GM18870 (cell line): ENCODE results near the gene METAP1D.
"Not testable (repeated sequence)": the region's sequence is repeated elsewhere in the genome, so short reads cannot be mapped to it uniquely, and the experiment has no call there.

Experiments
- ATAC-seq: cut with Tn5 transposase; IDR thresholded peaks from one replicate; pipeline ENCODE4 v1.9.1; 2021; ENCODE audit warnings: moderate library complexity; ENCODE audit not compliant: unreplicated experiment

METAP1D gene

DNA sequence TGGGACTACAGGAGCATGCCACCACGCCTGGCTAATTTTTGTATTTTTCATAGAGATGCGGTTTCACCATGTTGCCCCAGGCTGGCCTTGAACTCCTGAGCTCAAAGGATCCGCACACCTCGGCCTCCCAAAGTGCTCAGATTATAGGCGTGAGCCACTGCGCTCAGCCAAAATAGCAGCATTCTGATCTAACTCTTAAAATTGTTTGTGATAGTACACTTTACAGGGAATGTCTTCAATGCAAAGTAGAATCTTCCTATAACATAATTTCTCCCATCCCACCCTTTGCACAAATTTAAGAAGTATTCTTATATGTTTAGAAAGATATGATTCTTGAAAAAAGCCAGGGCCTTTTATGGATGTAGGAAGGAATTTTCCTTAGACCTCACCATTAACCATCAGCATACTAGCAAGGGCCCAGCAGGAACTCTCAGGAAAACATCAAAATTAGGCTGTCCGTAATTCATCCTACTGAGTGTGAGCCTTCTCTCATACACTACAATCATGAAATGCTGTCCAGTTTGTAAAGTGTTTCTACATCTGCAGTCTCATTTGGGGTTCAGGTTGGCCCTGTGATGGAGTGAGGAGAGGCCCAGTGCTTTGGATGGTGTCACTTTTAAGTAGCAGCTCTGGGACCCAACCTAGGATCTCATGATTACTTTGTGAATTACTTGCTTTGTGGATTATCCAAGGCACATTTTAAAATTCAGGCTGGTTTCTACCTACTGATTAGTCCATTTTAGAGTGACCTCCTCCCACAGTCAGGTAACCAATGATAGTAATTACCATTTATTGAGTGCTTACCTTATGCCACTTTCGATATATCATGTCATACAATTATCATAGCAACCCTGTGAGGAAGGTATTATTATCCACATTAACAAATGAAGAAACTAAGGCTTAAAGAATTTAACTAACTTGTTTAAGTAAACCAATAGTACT is 48.1 kb downstream of the METAP1D start:
- ATAC-seq, result no peak

DNA sequence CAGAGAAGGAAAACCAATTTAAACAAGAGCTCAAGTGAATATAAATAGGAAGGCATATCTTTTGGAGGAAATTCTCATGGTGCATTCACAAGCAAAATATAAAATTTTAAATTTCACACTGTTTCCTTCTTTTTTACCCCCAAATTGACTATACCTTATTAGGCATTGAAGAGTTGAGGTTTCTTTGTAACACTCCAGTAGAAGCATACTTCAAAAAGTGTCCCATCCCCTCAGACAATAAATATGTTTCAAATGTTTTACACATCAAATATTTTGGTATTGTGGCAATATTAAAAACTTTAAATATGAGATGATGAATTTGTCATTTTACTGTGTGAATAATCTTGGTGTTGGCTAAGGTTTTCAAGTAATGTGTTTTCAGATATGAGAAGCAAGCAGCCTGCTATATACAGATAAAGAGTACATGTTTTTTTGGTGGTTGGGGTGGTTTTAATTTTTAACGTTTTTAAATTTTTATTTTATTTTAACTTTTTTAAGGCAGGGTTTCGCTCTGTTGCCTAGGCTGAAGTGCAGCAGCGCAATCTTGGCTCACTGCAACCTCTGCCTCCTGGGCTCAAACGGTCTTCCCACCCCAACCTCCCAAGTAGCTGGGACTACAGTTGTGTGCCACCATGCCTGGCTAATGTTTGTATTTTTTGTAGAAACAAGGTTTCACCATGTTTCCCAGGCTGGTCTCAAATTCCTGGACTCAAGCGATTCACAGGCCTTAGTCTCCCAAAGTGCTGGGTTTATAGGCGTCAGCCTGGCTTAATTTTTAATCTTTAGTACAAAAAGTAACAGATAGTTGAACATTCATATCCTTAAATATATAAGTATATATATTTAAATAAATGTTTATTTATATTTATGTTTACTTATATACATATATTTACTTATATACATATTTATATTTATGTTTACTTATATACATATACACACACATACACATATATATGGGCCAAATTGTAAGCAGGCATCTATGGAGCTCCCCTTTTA is 49.1 kb downstream of the METAP1D start:
- no peak for ATAC-seq

DNA sequence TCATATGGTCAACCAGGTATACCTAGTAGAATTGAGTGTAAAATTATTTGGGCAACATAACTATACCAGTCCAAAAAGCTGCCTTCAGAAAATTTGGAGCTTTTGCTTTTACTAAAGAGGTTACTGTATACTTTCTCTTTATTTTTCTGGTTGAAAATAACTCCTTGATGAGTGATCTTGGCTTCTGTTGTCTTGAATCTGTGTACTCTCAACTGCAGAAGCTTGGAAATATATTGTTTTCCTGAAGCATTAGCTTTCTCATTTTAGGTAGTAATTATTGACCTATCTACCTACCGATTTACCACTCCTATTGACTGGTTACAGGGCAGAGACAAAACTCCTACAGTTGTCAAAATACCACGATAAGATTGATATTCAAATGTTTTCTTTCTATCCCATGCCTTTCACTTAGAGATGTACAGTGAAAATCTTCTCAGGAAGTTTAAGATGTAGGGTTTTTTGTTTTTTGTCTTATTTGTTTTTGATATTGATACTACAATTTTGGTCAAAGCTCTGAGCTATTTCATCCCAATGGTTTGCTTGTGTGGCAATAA is 49.9 kb downstream of the METAP1D start:
- ATAC-seq, result no peak

DNA sequence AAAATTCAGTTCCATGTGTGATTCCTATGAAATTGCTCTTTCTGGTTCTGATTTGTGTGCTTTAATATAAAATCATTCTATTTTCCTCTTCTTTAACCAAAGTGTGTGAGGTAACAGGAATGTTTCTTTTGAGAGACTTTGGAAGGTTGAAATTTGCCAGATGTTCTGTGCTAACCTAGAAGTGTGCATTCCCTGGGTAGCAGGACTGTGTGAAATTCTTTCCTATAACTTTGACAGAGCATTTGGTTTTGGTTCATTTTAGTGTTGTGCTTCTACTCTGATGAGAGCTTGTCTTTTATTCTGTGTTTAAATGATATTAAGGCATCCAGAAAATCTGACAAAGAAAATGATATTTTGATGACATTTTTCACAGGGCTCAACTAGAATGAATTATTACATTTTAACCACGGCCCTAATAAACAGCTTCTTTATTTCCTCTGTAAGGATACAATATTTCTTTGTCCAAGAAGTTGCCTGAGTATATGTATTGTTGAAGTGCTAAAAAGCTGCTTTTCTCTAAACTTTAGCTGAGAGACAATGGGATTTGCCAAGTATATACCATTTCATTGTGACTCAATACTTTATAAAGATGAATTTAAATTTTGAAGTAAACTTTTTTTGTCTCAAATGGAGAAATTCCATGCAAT is 50.8 kb downstream of the METAP1D start:
- no peak for ATAC-seq

DNA sequence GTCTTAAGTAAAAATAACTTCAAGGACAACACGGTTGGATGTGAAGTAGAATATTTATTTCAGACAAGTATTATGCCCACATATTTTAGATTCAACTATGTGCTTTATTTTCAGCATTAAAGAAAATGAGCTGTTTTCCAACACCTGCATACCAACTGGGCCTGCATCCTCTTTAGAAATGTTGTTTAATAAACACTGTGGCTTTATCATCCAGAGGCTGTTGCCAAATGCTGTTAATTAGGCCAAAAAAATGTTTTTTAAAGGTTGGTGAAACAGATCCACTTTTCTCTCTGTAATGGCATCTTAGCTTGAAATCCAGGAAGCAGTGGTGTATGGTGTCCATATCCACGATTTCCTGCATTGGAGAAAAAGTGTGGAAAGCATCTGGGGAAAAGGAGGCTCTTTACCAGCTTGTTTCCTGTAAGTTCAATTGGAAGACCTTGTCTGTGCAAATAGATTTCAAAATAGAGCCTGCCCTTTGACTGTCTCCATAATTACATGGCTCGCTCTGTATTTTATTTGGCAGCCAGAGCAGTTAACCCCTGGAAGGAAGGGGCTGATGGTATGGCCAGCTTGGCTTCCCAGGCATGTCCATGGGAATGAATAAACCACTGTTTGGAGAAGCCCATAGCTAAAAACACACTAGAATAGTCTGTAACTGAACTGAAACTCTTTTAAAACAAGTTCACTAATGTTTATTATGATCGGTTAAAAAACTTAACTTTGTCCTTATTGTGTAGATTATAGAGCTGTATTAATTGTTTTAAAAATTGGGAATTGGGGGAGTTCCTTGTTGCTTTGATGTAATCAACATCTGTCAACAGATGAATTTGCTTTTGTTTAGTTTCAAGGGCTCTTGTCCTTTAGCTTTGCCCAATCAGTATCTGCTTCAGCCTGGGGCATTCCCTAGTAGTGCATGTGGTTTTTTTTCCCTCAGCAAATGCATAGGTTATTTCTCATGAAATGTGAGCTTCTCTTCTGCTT is 52.5 kb downstream of the METAP1D start:
- ATAC-seq, result no peak

DNA sequence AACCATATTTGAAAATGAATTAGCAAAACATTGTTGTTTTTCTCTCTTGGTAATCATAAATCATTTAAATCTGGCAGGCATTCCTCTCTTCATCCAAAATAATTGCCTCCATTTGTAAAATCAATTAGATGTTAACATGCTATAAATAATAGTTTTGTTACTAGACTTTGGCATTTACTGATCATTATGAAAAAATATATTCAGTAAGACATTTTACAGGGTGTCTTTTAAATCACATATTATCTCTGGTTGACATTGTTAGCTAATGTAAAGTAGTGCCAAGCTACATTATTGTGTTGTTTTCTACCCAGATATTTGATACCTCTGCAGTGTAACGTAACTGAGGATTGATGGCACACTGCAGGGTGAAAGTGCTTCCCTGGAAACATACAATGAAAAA is 53.7 kb downstream of the METAP1D start:
- ATAC-seq, result no peak

DNA sequence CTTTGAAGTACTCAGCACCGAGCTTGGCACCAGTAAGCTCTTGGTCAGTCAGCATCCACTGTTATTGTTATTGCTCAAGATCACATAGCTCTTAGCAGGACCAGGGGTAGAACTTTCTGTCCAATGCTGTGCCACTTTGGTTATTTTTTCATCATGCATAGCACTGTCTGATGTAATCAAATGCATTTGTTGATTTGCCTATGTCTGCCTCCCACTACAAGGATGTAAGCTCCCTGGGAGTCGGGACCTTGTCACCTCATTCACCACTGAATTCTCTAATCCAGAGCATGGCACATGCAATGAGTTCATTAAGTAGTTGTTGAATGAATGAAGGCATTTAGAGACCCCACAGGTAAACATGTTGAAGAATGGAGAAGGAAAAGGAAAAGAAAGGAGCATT is 56.5 kb downstream of the METAP1D start:
- no peak for ATAC-seq

DNA sequence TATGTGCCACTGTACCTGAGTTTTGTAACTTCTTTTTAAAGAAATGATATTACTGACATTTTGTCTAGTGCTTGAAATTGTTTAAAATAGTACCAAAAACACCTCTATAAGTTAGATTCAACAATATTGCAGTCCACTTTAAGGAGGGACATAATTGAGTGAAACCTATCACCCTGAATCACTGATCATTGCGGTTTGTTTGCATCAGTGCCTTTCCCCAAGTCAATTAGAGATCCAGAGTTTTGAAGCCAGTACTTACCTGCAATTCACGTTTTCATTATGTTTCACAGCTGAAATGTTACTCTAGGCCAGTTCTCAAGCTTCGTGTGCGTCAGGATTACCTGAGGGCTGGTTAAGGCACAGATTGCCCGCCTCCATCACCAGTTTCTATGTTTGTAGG is 58.9 kb downstream of the METAP1D start:
- no peak for ATAC-seq

DNA sequence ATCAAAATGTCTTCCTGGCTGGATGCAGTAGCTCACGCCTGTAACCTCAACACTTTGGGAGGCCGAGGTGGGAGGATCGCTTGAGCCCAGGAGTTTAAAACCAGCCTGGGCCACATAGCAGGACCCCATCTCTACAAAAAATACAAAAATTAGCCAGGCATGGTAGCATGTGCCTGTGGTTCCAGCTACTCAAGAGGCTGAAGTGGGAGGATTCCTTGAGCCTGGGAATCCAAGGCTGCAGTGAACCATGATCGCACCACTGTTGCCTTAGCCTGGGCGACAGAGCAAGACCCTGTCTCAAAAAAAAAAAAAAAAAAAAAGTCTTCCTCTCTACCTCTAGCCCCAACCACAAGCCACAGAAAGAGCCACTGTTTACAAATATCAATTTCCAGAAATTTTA is 60.4 kb downstream of the METAP1D start:
- not testable (repeated sequence) for ATAC-seq

DNA sequence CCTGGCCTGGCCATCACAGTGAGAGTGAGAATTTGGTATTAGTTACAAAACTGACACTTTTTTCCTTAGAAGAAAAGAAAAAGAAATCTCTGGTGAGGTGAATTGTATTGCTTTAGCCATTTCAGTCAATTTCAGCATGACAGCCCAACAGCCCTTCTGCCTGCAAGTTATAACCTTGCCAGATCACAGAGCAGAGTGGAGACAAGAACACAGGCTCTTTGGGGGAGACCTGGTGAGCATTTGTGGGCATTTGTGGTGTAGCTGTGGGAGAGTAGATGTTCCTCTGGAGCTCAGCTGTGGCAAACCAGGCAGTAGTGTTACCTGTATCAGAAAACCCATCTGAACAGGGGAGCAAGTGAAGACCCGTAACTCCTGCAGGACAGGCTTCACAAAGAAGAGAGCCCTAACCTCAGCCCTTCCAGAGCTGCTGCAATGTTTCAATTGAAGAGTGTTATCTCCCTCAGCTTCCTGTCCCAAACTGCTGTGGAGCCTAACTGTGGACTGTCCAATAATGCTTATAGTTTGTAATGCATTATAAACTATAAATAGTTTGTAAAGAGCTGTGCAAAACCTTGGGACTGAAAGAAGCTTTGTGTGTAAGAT is 62.8 kb downstream of the METAP1D start:
- ATAC-seq, result no peak

DNA sequence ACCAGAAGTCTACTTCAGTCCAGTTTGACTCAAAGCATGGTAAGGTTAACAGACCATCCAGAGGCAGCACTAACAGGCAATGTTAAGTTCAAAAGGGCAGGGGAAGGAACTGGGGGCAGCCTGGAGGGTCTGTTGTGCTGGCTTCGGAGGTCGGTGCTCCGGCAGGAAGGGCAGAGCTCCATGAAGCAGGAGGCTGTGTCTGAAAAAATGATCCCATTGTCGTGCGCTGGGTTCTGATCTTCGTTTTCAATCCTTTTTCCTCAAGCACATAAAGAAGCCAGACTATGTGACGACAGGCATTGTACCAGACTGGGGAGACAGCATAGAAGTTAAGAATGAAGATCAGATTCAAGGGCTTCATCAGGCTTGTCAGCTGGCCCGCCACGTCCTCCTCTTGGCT is 63.7 kb downstream of the METAP1D start:
- no peak for ATAC-seq

DNA sequence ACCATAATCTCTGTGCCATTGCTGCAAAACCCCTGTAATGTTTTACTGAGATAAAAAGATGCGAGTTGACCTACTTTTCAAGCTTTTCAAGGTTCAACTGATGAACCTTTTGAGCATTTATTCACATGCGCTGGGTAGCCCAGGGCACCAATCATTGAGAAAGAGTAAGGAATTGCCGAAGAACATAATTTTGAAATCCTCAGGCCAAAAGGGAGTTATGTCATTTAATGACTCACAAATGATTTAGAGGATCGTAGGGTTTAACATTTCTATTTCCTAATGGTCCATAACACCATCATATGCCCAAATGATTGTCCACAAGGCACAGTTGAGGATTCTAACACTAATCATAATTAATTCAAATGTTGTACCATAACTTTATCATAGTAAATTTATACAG is 65.4 kb downstream of the METAP1D start:
- ATAC-seq, result no peak

DNA sequence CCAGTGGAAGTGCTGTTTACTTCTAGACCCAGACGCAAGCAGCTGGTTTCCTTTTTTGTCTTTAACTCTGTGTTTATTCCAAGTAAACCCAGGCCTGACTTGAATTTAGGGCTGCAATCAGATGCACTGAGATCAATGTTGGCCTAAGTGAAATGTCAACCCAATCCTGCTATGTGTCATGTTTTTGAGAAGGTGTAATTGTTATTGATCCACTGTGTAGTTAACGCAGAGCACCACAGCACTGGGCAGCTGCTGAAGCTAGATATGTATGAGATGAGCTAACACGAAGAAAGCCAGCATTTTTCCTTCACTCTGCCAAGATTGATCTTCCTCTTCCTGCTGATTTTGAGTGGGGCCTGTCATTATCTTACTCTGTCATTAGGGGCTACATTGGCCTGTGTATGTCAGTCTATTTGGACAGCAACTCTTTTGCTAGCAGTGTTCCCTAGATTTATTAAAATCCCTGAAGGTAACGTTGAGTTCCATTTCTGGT is 66.7 kb downstream of the METAP1D start:
- no peak for ATAC-seq

DNA sequence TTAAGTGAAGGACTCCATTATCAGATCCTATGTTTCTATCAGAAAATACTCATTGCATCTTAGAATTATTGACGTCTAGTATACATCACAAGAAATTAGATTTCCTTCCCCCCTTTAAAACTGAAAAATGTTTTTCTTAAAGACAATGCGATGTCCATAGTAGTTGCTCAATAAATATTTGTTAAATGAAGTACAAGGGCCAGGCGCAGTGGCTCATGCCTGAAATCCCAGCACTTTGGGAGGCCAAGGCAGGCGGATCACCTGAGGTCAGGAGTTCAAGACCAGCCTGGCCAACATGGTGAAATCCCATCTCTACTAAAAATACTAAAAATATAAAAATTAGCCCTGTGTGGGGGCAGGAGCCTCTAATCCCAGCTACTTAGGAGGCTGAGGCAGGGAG is 68.2 kb downstream of the METAP1D start:
- ATAC-seq, result not testable (repeated sequence)

DNA sequence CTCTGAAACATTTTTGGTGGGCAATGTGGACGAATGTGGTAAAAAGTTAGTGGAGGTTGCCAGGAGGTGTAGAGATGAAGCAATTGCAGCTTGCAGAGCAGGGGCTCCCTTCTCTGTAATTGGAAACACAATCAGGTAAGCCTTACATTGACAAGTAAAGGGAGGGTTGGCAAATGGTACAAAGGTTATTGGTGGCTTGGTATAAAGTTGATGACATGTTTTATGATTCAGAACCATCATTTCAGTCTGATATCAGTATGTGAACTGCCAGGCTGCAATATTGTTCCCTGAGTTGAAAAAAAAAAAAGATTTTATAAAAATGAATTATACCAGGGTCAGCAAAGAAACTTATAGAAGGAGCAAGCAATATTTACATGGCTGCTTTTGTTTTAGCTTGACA is 71.2 kb downstream of the METAP1D start:
- ATAC-seq, result no peak

DNA sequence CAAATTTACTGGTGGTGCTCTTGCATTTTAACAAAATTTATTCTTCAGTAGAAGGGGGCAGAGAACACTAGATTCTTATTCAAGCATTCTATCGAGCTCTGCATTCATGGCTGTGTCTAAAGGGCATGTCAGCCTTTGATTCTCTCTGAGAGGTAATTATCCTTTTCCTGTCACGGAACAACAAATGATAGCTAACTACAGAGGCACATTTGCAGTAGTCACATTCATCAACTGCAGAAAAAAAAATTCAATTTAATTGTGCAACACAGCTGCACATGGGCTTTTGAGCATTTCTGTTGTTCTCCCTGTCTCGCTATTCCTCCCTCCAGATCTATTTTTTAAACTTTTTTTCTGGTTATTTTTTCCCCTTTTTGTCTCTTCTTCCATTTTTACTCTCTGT is 72.5 kb downstream of the METAP1D start:
- ATAC-seq, result no peak

DNA sequence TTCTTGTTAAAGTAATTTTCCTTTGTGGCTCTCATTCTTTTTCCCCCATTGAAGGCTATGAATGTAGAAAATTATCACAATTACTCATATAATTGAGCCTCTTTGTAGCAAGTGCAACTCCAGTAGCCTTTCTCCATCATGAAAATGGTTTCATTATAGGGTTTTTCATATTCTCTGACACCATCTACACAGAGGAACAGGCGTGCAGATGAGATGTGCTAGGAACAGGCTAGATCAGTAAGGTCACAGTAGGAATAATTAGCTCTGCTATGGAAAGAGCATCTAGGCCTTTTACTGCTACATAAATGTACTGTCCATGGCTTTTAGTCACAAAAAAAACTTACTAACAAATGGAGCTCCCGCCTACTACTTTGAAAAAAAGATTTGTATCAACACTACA is 73.0 kb downstream of the METAP1D start:
- ATAC-seq, result no peak

DNA sequence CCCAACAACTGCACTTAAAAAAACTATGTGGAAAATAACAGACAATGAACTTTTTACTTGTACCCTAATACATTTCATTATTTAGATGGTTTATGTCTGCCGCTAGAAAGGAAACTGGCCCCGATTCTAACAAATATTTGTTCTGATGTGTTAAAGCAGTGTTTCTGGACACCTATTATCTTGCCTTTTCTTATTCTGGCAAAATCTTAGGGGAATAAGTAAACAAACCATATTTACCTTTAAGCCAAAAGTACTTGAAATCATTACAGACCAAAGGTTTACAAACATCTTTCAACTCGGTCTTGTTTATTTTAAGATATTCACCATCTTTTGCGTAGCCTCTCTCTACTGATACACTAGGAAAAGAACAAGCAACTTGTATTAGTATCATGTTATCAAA is 73.8 kb downstream of the METAP1D start:
- ATAC-seq, result no peak

DNA sequence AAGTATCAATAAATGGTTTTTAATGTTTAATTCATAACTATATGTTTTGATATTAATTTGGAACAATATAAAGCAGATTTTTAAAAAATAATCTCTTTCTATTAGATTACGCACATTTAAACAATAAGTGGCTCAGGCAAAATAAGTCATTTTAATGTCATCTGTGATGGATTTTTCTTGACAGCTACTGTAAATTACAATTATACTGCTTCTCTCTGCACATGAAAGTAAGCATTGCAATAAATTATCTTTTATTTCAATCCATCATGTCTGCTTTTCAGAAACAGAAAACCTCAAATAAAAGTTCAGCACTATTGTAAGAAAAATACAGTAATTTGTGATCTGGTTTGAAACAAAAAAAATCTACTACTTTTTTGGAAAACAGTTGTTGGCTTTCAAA is 74.5 kb downstream of the METAP1D start:
- no peak for ATAC-seq
